HG02678 (cell line): ENCODE results near the gene ARFIP1.
"Not testable (repeated sequence)": the region's sequence is repeated elsewhere in the genome, so short reads cannot be mapped to it uniquely, and the experiment has no call there.

Experiments used
- ATAC-seq: cut with Tn5 transposase; IDR thresholded peaks from one replicate; pipeline ENCODE4 v1.9.1; 2021; ENCODE audit warnings: mild to moderate bottlenecking, moderate library complexity; ENCODE audit not compliant: unreplicated experiment

Gene ARFIP1, protein sequence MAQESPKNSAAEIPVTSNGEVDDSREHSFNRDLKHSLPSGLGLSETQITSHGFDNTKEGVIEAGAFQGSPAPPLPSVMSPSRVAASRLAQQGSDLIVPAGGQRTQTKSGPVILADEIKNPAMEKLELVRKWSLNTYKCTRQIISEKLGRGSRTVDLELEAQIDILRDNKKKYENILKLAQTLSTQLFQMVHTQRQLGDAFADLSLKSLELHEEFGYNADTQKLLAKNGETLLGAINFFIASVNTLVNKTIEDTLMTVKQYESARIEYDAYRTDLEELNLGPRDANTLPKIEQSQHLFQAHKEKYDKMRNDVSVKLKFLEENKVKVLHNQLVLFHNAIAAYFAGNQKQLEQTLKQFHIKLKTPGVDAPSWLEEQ

GRCh38 chr4:152779513-152780266 is at the start of gene ARFIP1, which contains the start of gene TIGD4:
ARFIP1 (plus strand) TSS chr4:152779954; CDS start chr4:152829634, 49,680 bp downstream.
TIGD4 (minus strand) TSS chr4:152779730; CDS start chr4:152771004, 8,726 bp downstream.
- ATAC-seq: peak; percentile 95

DNA sequence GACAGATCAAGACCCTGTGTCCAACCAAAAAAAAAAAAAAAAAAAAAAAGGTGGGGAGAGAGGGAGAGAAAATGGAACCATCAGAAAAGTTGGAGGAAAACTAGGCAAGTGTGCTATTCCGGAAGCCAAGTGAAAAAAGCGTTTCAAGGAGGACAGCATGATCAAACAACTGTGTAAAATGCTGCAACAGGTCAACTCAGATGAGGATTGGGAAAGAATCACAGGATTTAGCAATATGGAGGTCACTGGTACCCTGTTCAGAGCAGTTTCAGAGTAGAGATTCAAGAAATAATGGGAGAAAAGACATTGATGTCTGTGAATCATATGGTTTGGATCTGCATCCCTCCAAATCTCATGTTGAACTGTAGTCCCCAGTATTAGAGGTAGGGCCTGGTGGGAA is 47.8 kb upstream of the ARFIP1 start:
- no peak for ATAC-seq

GRCh38 chr4:152734015-152734698 is 45.6 kb upstream of the ARFIP1 start:
- ATAC-seq: no peak

- ATAC-seq: no peak
These were observed 45.1 kb upstream of the ARFIP1 start for GRCh38 chr4:152734699-152735050.

DNA sequence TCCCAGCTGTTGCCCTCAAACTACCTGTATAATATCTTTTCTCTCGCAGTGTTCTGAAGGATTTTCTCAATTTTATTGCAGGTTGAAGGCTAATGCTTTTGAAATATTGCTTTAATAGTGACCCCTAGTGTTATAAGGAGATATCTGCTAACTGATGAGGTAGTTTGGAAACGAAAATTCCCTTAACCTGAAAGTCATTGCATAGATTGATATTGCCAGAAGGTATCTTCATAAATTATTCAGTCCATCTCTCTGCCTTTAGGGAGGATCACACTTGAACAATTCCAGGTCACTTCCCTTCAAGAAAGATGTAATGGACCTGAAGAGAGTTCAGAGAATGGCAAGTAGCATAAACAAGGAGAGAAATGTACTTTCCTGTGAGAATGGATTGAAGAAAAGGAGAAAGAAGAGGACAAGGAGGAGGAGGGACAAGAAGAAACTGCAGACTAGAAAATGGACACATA is 44.3 kb upstream of the ARFIP1 start:
- no peak for ATAC-seq

DNA sequence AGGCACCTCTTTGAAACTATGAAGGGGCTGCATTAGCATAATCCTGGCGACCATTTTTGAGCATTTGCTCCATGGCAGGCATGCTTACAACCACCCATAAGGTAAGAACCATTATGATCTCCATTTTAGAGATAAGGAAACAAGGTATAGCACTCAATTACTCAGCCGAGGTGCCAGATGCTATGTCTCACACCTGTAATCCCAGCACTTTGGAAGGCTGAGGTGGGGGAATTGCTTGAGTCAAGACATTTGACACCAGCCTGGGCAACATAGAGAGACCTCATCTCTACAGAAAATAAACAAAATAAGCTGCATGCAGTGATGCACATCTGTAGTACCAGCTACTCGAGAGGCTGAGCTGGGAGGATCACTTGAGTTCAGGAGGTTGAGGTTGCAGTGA is 43.8 kb upstream of the ARFIP1 start:
- no peak for ATAC-seq

DNA sequence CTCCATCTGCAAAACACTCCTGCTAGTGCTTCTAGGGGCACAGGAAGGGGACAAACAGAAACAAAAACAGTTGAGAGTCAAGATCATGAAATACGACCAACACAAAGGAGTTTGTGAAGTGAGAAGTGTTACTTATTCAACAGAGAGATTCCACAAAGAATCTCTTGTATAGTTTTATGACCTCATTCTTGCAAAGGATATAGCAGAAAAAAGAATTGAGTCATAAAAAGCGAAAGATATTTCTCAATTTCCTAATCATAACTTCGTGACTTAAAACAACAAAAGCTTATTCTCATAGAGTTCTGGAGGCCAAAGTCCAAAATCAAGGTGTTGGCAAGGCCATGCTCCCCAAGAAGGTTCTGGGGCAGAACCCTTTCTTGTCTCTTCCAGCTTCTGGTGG is 40.9 kb upstream of the ARFIP1 start:
- no peak for ATAC-seq

DNA sequence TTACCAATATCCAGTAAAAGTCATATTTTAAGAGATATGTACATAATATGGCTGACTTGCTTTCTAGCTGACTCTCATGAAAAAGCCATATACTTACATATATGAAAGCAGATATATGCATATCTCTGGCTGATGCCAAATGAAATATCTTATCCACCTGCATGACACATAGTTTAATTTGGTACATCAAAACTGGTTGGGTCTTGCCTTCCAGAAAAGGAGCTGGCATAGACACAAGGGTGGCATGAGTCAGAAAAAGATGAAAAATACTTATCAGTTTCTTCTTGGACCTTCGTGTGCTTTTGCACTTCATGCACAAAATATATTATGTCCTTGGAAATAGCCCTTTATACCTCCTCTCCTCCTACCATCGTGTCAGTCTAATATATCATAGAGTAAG is 32.3 kb upstream of the ARFIP1 start:
- no peak for ATAC-seq

DNA sequence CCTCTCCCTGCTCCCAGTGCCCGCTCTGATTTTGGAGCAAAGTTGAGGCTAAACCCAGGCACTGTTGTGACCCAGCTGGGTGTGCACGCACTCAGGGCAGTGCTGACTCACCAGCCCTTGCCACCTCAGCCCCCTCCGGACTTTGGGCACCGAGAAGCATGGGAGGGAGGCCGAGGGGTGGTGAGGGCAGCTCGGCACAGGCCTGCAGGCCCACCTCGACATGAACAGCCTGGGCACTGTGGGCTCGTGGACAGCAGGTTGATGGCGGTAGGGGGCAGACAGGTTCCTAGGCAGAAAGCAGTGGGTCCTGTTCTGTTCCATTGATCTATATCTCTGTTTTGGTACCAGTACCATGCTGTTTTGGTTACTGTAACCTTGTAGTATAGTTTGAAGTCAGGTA is 31.1 kb upstream of the ARFIP1 start:
- ATAC-seq: no peak

DNA sequence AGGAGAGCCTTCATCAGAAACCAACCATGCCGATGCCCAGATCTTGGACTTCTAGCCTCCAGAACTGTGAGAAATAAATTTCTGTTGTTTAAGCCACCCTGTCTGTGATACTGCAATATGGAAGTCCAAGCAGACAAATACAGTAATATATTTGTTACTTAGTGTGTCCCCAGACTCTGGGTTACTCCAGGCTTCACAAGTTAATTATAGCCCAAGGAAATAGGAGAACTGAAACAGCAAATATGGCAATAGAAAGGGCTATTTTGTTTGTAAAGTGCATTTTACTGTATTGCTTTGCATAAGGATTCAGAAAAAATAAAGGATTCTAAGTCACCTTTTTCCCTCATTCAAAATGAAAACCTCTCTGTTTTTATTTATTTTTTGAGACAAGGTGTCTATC is 16.0 kb upstream of the ARFIP1 start:
- no peak for ATAC-seq

- not testable (repeated sequence) for ATAC-seq
These were observed 14.6 kb upstream of the ARFIP1 start for GRCh38 chr4:152765069-152765737.

DNA sequence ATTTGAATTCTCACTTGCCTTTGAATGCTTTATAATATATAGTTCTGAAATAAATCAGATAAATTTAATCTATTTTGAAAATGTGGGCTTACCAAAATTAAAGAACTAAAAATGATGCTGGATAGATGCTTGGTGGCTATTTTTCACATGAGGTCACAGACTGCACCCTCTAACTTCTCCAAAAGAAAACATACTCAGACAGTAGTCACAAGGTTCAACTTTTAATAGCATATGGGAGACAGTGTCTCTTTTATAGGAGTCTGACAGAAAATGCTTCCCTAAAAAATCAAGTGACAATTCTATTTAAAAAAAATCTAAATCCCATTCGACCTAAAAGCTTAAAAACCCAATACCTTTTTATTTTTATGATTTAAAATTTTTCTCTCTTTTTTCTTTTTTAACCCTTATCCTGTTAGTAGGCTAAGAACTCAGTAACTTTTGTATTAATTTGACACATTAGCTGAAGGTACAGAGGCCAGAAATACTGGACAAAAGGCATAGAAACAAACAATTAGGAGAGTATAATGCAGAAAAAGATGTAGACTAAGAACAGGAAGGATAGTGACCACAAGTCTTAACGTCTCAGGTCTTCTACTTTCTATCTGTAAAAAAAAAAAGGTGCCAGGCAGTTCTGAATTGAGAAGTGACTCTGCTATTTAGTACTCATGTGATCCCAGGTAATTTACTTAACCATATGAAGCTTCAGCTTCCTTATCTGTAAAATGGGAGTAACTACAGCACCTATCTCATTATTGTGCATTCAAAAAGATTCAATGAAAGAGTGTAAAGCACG is 7.8 kb upstream of the ARFIP1 start:
- ATAC-seq: peak; percentile 84

DNA sequence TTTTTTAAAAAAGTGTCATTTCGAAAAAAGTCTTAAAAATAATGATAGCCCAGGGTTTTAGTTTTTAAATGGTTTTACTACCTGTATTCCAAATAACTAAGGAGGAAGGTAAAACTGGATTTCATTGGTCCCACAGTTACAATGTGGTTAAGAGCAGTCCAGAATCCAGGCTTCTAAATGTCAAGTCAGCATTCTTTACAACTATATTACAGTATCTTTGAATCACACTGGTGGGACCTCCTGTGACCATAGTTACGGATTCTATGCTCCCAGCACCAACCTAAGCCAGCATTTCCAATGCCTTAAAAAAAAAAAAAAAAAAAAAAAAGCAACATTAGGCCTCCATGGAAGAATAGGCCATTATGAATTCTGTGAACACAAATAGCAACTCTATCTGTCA is 6.4 kb upstream of the ARFIP1 start:
- no peak for ATAC-seq

GRCh38 chr4:152773953-152774352 is 5.8 kb upstream of the ARFIP1 start:
- no peak for ATAC-seq

- no peak for ATAC-seq
These were observed 3.4 kb upstream of the ARFIP1 start for GRCh38 chr4:152776352-152776751.

DNA sequence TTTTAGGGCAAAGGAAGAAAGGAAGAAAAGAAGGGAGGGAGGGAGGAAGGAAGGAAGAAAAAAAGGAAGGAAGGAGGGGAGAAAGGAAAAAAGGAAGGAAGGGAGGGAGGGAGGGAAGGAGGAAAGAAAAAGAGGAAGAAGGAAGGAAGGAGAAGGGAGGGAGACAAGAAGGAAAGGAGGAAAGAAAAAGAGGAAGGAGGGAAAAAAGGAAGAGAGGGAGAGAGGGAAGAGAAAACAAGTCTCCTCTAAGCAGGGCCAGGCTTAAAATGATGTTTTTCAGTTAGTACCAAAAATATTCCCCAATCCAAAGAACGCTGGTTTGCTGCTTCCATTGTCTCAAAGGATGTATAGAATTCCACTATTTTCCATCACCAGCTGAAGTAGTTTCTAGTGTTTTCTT is 2.3 kb upstream of the ARFIP1 start:
- no peak for ATAC-seq

GRCh38 chr4:152778656-152779512 is 870 bp upstream of the ARFIP1 start:
- no peak for ATAC-seq

DNA sequence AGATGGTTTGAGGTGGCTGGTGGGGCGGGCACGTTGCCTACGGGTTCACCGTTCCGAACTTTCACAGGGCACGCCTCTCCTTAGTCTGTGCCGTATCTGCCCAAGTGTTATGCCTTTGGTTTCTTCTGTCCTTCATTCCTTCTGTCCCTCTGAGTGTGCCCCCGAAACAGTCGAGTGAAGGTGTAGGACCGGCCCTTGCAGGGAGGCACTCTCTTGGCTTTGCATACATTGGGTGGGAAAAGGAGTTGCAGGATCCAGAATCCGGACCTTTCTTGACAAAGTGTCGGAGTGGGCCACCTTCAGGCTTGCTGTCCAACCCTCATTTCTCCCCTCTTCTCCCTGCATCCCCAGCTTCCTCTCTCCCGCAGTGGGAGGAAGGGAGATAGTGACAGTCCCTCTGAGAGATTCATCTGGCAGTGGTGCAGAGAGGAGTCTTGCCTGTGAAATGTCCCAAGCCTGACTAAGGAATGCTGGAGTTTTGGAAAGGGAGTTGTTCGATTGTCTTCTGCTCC is 569 bp downstream of the ARFIP1 start:
- peak; percentile 17 for ATAC-seq
